ENCODE measurements around the gene CAPN7.

DNA sequence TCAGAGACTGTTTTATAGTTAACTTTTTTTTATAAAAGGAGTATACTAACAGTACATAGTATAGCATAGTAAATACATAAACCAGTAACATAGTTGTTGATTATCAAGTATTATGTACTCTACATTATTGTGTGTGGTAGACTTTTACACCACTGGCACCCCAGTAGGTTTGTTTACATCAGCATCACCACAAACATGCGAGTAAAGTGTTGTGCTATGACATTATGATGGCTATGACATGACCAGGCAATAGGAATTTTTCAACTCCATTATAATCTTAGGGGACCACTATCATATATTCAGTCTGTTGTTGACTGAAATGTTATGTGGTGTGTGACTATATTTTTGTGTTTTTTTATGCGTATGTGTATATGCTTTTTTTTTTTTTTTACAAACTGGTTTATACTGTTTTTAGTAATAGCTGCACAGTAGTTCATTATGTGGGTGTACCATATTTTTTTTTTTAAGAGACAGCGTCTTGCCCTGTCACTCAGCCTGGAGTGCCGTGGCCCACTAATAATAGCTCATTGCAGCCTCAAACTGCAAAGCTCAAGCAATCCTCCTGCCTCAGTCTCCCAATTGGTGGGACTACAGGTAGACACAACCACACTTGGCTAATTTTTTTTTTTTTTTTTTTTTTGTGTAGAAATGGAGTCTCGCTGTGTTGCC lies 1.9 kb downstream of the CAPN7 start:
- TF ChIP-seq POLR2A (IDR thresholded peaks at IDR 0.05): no peak
- TF ChIP-seq, protein P1, sequence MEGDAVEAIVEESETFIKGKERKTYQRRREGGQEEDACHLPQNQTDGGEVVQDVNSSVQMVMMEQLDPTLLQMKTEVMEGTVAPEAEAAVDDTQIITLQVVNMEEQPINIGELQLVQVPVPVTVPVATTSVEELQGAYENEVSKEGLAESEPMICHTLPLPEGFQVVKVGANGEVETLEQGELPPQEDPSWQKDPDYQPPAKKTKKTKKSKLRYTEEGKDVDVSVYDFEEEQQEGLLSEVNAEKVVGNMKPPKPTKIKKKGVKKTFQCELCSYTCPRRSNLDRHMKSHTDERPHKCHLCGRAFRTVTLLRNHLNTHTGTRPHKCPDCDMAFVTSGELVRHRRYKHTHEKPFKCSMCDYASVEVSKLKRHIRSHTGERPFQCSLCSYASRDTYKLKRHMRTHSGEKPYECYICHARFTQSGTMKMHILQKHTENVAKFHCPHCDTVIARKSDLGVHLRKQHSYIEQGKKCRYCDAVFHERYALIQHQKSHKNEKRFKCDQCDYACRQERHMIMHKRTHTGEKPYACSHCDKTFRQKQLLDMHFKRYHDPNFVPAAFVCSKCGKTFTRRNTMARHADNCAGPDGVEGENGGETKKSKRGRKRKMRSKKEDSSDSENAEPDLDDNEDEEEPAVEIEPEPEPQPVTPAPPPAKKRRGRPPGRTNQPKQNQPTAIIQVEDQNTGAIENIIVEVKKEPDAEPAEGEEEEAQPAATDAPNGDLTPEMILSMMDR (IDR thresholded peaks at IDR 0.05): no peak

All from ovary (tissue), 3 donors.